Measurements from ENCODE around the gene TRAP1.
A peak's percentile ranks its signal among the peaks of the same experiment; 100 is the strongest.

Gene TRAP1

GRCh38 chr16:3717235-3718018, at the start of gene TRAP1:
TSS of gene TRAP1 (minus strand) at chr16:3717524. CDS start at chr16:3717508, 16 bp downstream.
- peak; percentile 94 for DNase-seq

- DNase-seq = no peak
Measured at GRCh38 chr16:3766177-3766576, 48.9 kb upstream of the TRAP1 start.

GRCh38 chr16:3764409-3764808, 47.1 kb upstream of the TRAP1 start:
- no peak for DNase-seq

- no peak for DNase-seq
Measured at GRCh38 chr16:3762107-3762750, 44.9 kb upstream of the TRAP1 start.

GRCh38 chr16:3761375-3762106, 44.2 kb upstream of the TRAP1 start:
- DNase-seq = no peak

- DNase-seq = no peak
Measured at GRCh38 chr16:3760518-3760917, 43.2 kb upstream of the TRAP1 start.

- no peak for DNase-seq
Measured at GRCh38 chr16:3759736-3760135, 42.4 kb upstream of the TRAP1 start.

- DNase-seq = no peak
Measured at GRCh38 chr16:3756113-3756512, 38.8 kb upstream of the TRAP1 start.

- DNase-seq = no peak
Measured at GRCh38 chr16:3755249-3755648, 37.9 kb upstream of the TRAP1 start.

GRCh38 chr16:3754772-3755171, 37.4 kb upstream of the TRAP1 start:
- no peak for DNase-seq

GRCh38 chr16:3754081-3754703, 36.9 kb upstream of the TRAP1 start:
- DNase-seq = no peak

- DNase-seq = no peak
Measured at GRCh38 chr16:3752984-3753383, 35.7 kb upstream of the TRAP1 start.

GRCh38 chr16:3751878-3752277, 34.6 kb upstream of the TRAP1 start:
- DNase-seq = no peak

- no peak for DNase-seq
Measured at GRCh38 chr16:3748307-3748706, 31.0 kb upstream of the TRAP1 start.

- no peak for DNase-seq
Measured at GRCh38 chr16:3745751-3746355, 28.5 kb upstream of the TRAP1 start.

- no peak for DNase-seq
Measured at GRCh38 chr16:3744018-3744417, 26.7 kb upstream of the TRAP1 start.

GRCh38 chr16:3740934-3741333, 23.6 kb upstream of the TRAP1 start:
- no peak for DNase-seq

GRCh38 chr16:3740186-3740585, 22.9 kb upstream of the TRAP1 start:
- no peak for DNase-seq

GRCh38 chr16:3739636-3740035, 22.3 kb upstream of the TRAP1 start:
- DNase-seq = no peak

- no peak for DNase-seq
Measured at GRCh38 chr16:3738541-3738940, 21.2 kb upstream of the TRAP1 start.

- no peak for DNase-seq
Measured at GRCh38 chr16:3738128-3738527, 20.8 kb upstream of the TRAP1 start.

GRCh38 chr16:3737181-3737580, 19.9 kb upstream of the TRAP1 start:
- DNase-seq = no peak

- DNase-seq = no peak
Measured at GRCh38 chr16:3736116-3736515, 18.8 kb upstream of the TRAP1 start.
